ENCODE data around the gene KIAA1671.

Gene KIAA1671

GRCh38 chr22:24973872-24974271 lies 21.4 kb downstream of the KIAA1671 start:
- no peak overlapping the region for H3K4me3 ChIP-seq (ENCODE audit: low read depth in 1 of 2, low read length in 2 of 2)
- no peaks in the 10 kb centered on the region for H3K27me3 ChIP-seq (ENCODE audit: control insufficient read depth in 1 of 2, insufficient read depth in 2 of 2, low read length in 2 of 2)
- H3K27ac ChIP-seq (ENCODE audit: low read depth, low read length), result no peak overlapping the region
- H3K9me3 ChIP-seq (ENCODE audit: low read length), result no peaks in the 10 kb centered on the region
- H3K4me1 ChIP-seq (ENCODE audit: insufficient read depth, low read length), result peaks cover 17% of the 10 kb centered on the region
- H3K36me3 ChIP-seq (ENCODE audit: insufficient read depth, low read length), result no peaks in the 10 kb centered on the region
- H3K9ac ChIP-seq (ENCODE audit: low read length), result no peak overlapping the region

- no peaks in the 10 kb centered on the region for H3K36me3 ChIP-seq (ENCODE audit: insufficient read depth, low read length)
- no peak overlapping the region for H3K27ac ChIP-seq (ENCODE audit: low read depth, low read length)
- no peaks in the 10 kb centered on the region for H3K9me3 ChIP-seq (ENCODE audit: low read length)
- no peak overlapping the region for H3K4me3 ChIP-seq (ENCODE audit: low read depth in 1 of 2, low read length in 2 of 2)
- H3K9ac ChIP-seq (ENCODE audit: low read length), result no peak overlapping the region
- H3K27me3 ChIP-seq (ENCODE audit: control insufficient read depth in 1 of 2, insufficient read depth in 2 of 2, low read length in 2 of 2), result no peaks in the 10 kb centered on the region
- H3K4me1 ChIP-seq (ENCODE audit: insufficient read depth, low read length), result peaks cover 17% of the 10 kb centered on the region
Observed at GRCh38 chr22:24975125-24975640, 22.7 kb downstream of the KIAA1671 start.

- no peak overlapping the region for H3K27ac ChIP-seq (ENCODE audit: low read depth, low read length)
- peaks cover 17% of the 10 kb centered on the region for H3K4me1 ChIP-seq (ENCODE audit: insufficient read depth, low read length)
- H3K27me3 ChIP-seq (ENCODE audit: control insufficient read depth in 1 of 2, insufficient read depth in 2 of 2, low read length in 2 of 2), result no peaks in the 10 kb centered on the region
- no peak overlapping the region for H3K4me3 ChIP-seq (ENCODE audit: low read depth in 1 of 2, low read length in 2 of 2)
- no peak overlapping the region for H3K9ac ChIP-seq (ENCODE audit: low read length)
- H3K36me3 ChIP-seq (ENCODE audit: insufficient read depth, low read length), result no peaks in the 10 kb centered on the region
- H3K9me3 ChIP-seq (ENCODE audit: low read length), result no peaks in the 10 kb centered on the region
Observed at GRCh38 chr22:24975813-24976341, 23.4 kb downstream of the KIAA1671 start.

- H3K4me1 ChIP-seq (ENCODE audit: insufficient read depth, low read length), result peaks cover 17% of the 10 kb centered on the region
- no peak overlapping the region for H3K27ac ChIP-seq (ENCODE audit: low read depth, low read length)
- H3K27me3 ChIP-seq (ENCODE audit: control insufficient read depth in 1 of 2, insufficient read depth in 2 of 2, low read length in 2 of 2), result no peaks in the 10 kb centered on the region
- no peak overlapping the region for H3K9ac ChIP-seq (ENCODE audit: low read length)
- H3K9me3 ChIP-seq (ENCODE audit: low read length), result no peaks in the 10 kb centered on the region
- no peak overlapping the region for H3K4me3 ChIP-seq (ENCODE audit: low read depth in 1 of 2, low read length in 2 of 2)
- H3K36me3 ChIP-seq (ENCODE audit: insufficient read depth, low read length), result no peaks in the 10 kb centered on the region
Observed at GRCh38 chr22:24976442-24977218, 24.1 kb downstream of the KIAA1671 start.

GRCh38 chr22:24977370-24978221 lies 25.1 kb downstream of the KIAA1671 start:
- Histone ChIP-seq H3K4me3 (ENCODE audit: low read depth in 1 of 2, low read length in 2 of 2) (no peak overlapping the region), H3K27me3 (ENCODE audit: control insufficient read depth in 1 of 2, insufficient read depth in 2 of 2, low read length in 2 of 2) (no peaks in the 10 kb centered on the region), H3K36me3 (ENCODE audit: insufficient read depth, low read length) (no peaks in the 10 kb centered on the region), H3K4me1 (ENCODE audit: insufficient read depth, low read length) (peaks cover 17% of the 10 kb centered on the region), H3K9me3 (ENCODE audit: low read length) (no peaks in the 10 kb centered on the region), H3K9ac (ENCODE audit: low read length) (no peak overlapping the region), H3K27ac (ENCODE audit: low read depth, low read length) (no peak overlapping the region)

- no peak overlapping the region for H3K27ac ChIP-seq (ENCODE audit: low read depth, low read length)
- no peaks in the 10 kb centered on the region for H3K9me3 ChIP-seq (ENCODE audit: low read length)
- H3K27me3 ChIP-seq (ENCODE audit: control insufficient read depth in 1 of 2, insufficient read depth in 2 of 2, low read length in 2 of 2), result no peaks in the 10 kb centered on the region
- peaks cover 17% of the 10 kb centered on the region for H3K4me1 ChIP-seq (ENCODE audit: insufficient read depth, low read length)
- no peak overlapping the region for H3K4me3 ChIP-seq (ENCODE audit: low read depth in 1 of 2, low read length in 2 of 2)
- H3K36me3 ChIP-seq (ENCODE audit: insufficient read depth, low read length), result no peaks in the 10 kb centered on the region
- H3K9ac ChIP-seq (ENCODE audit: low read length), result no peak overlapping the region
Observed at GRCh38 chr22:24978308-24978707, 25.8 kb downstream of the KIAA1671 start.

- Histone ChIP-seq H3K9me3 (ENCODE audit: low read length) (no peaks in the 10 kb centered on the region), H3K27me3 (ENCODE audit: control insufficient read depth in 1 of 2, insufficient read depth in 2 of 2, low read length in 2 of 2) (no peaks in the 10 kb centered on the region), H3K36me3 (ENCODE audit: insufficient read depth, low read length) (no peaks in the 10 kb centered on the region), H3K4me1 (ENCODE audit: insufficient read depth, low read length) (peaks cover 17% of the 10 kb centered on the region), H3K27ac (ENCODE audit: low read depth, low read length) (no peak overlapping the region), H3K4me3 (ENCODE audit: low read depth in 1 of 2, low read length in 2 of 2) (no peak overlapping the region), H3K9ac (ENCODE audit: low read length) (no peak overlapping the region)
Observed at GRCh38 chr22:24981066-24981465, 28.6 kb downstream of the KIAA1671 start.

- Histone ChIP-seq H3K9ac (ENCODE audit: low read length) (no peak overlapping the region), H3K9me3 (ENCODE audit: low read length) (no peaks in the 10 kb centered on the region), H3K4me3 (ENCODE audit: low read depth in 1 of 2, low read length in 2 of 2) (no peak overlapping the region), H3K27me3 (ENCODE audit: control insufficient read depth in 1 of 2, insufficient read depth in 2 of 2, low read length in 2 of 2) (no peaks in the 10 kb centered on the region), H3K4me1 (ENCODE audit: insufficient read depth, low read length) (peaks cover 12% of the 10 kb centered on the region), H3K36me3 (ENCODE audit: insufficient read depth, low read length) (no peaks in the 10 kb centered on the region), H3K27ac (ENCODE audit: low read depth, low read length) (no peak overlapping the region)
Observed at GRCh38 chr22:24981656-24982055, 29.1 kb downstream of the KIAA1671 start.

GRCh38 chr22:24982301-24983056 lies 30.0 kb downstream of the KIAA1671 start:
- H3K9me3 ChIP-seq (ENCODE audit: low read length), result no peaks in the 10 kb centered on the region
- no peak overlapping the region for H3K9ac ChIP-seq (ENCODE audit: low read length)
- peaks cover 5% of the 10 kb centered on the region for H3K4me1 ChIP-seq (ENCODE audit: insufficient read depth, low read length)
- H3K36me3 ChIP-seq (ENCODE audit: insufficient read depth, low read length), result no peaks in the 10 kb centered on the region
- no peak overlapping the region for H3K27ac ChIP-seq (ENCODE audit: low read depth, low read length)
- no peak overlapping the region for H3K4me3 ChIP-seq (ENCODE audit: low read depth in 1 of 2, low read length in 2 of 2)
- H3K27me3 ChIP-seq (ENCODE audit: control insufficient read depth in 1 of 2, insufficient read depth in 2 of 2, low read length in 2 of 2), result no peaks in the 10 kb centered on the region

- no peak overlapping the region for H3K9ac ChIP-seq (ENCODE audit: low read length)
- H3K4me1 ChIP-seq (ENCODE audit: insufficient read depth, low read length), result no peaks in the 10 kb centered on the region
- H3K27me3 ChIP-seq (ENCODE audit: control insufficient read depth in 1 of 2, insufficient read depth in 2 of 2, low read length in 2 of 2), result no peaks in the 10 kb centered on the region
- no peaks in the 10 kb centered on the region for H3K9me3 ChIP-seq (ENCODE audit: low read length)
- no peak overlapping the region for H3K27ac ChIP-seq (ENCODE audit: low read depth, low read length)
- H3K36me3 ChIP-seq (ENCODE audit: insufficient read depth, low read length), result no peaks in the 10 kb centered on the region
- H3K4me3 ChIP-seq (ENCODE audit: low read depth in 1 of 2, low read length in 2 of 2), result no peak overlapping the region
Observed at GRCh38 chr22:24983151-24983550, 30.6 kb downstream of the KIAA1671 start.

- Histone ChIP-seq H3K27ac (ENCODE audit: low read depth, low read length) (no peak overlapping the region), H3K9ac (ENCODE audit: low read length) (no peak overlapping the region)
Observed at GRCh38 chr22:24984122-24984521, 31.6 kb downstream of the KIAA1671 start.

More at GRCh38 chr22:24984122-24984521, 31.6 kb downstream of the KIAA1671 start:
- Histone ChIP-seq H3K27me3 (ENCODE audit: control insufficient read depth in 1 of 2, insufficient read depth in 2 of 2, low read length in 2 of 2) (no peaks in the 10 kb centered on the region), H3K4me3 (ENCODE audit: low read depth in 1 of 2, low read length in 2 of 2) (no peak overlapping the region), H3K4me1 (ENCODE audit: insufficient read depth, low read length) (no peaks in the 10 kb centered on the region), H3K9me3 (ENCODE audit: low read length) (no peaks in the 10 kb centered on the region), H3K36me3 (ENCODE audit: insufficient read depth, low read length) (no peaks in the 10 kb centered on the region)
